GM21360 (cell line): ENCODE results near the gene ZNF37A.
"Not testable (repeated sequence)": the region's sequence is repeated elsewhere in the genome, so short reads cannot be mapped to it uniquely, and the experiment has no call there.

Experiments
- ATAC-seq: cut with Tn5 transposase; IDR thresholded peaks from one replicate; pipeline ENCODE4 v1.9.1; 2021; ENCODE audit warnings: mild to moderate bottlenecking, moderate library complexity; ENCODE audit not compliant: unreplicated experiment

The ZNF37A gene

DNA sequence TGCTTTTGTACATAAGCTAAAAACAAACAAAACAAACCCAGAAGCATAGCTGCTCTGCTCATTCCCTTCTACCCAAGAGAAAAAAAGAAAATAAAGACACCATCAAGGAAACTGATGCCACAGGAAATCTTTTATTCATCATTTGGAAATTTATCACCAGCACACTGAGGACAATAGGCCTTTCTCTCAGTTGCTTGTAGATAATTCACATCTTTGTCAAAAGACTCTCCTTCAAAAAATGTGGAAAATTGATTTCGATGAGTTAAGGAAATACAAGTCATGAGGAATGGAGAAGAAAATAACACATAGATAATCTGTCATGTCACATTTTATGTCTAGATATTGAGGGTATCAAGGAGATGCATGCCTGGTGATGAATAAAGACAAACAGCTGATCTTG lies 53.5 kb downstream of the ZNF37A start:
- no peak for ATAC-seq

DNA sequence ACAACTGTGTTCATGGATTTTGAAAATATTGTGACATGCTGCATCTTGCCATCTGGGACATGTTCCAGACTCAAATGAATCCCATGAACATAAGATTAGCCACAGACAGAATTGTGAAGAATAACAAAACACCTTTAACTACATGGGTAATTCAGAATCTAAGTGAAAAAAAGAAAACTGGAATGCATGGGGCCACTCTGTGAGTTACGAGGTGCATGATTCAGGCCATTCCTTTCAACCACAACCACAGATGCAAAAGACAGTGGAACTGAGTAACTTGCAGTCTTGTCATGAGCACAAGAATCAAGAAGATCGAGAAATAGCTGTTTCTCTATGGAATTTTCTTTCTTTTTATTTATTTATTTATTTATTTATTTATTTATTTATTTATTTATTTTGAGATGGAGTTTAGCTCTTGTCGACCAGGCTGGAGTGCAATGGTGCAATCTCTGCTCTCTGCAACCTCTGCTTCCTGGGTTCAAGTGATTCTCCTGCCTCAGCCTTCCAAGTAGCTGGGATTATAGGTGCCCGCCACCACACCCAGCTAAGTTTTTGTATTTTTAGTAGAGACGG lies 56.8 kb downstream of the ZNF37A start:
- not testable (repeated sequence) for ATAC-seq

DNA sequence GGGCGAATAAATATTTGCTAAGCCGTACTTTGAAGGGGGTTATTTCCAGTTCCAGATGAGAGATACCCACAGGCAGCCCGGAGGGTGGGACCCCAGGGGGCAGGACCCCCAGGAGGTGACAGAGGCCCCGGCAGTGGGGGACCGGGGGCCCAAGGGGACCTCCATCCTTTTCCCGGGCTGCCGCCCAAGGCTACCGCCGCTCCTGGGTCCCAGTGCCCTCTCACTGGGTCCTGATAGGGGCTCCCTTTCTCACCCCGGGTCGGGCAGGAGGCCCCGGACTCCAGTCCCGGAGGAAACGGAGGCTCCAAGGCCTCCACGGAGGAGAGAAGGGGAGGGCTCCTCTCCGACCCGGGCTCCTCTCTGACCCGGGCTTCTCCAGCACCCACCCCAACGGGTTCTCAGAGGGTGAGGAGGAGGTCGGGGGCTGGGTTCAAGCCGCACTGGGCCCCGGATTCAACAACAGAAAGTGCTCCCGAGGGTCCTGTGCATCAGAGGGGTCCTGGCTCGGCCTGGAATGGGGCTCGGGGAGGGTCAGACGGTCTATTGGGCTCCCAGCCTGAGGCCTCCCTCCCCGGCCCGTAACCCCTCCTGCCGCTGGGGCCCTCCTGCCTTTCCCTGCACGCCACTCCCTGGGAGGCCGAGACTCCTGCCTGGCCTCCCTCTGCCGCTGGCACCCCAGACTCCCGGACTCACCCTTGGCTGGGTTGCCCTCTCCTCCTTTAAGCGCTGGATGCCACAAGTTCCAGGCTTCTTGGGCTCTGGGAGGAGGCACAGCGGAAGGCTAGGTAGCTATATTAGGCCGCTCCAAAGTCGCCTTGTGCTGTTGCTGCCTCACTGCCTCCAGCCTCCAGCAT lies 62.5 kb downstream of the ZNF37A start:
- ATAC-seq: no peak

DNA sequence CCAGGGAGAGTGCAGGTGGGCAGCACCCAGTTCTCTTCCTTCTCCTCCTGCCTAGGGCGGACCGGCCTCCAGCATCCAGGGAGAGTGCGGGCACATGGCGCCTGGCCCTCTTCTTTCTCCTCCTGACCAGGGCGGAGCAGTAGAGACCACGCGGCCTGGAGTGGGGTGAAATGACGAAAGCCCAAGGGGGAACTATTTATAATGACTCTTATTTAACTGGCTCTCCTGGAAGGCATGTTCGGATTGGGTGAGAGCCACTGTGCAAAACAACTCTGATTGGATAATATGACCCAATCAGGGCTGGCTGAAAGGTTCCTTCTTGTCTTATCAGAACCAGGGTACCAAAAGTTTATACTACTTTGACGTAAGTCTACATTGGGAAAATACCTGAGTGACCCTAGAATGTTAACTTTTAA lies 63.1 kb downstream of the ZNF37A start:
- ATAC-seq: no peak

DNA sequence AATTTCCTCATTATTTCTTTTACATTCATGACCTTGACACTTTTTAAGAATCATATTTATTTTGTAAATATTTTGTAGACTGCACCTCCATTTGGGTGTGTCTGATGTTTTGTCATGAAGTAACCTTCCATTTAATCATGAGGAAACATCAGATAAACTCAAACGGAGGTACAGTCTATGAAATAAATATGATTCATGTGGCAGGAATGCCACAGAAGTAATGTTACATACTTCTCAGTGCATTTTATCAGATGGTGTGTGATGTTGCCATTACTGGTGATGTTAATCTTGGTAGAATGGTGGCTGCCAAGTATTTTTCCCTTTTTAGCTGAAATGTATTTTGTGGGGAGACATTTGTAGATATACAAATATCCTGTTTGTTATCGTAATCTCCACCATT lies 64.9 kb downstream of the ZNF37A start:
- ATAC-seq: no peak

DNA sequence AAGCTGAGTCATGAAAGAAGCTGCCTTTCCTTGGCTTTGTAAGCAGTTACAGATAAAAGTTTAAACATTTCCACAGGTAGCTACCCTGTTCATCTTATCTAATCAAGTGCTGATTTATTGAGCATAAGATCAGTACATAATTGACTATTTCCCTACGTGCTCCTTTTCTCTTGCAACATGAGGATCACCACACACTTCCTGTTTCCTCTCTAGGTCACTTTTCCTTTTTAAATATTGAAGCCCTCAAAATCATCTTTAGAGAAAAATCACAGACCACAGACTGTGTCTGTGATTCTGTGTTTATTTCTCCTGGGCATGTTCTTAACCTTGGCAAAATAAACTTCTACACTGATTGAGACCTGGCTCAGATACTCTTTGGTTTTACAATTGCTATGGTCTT lies 69.5 kb downstream of the ZNF37A start:
- no peak for ATAC-seq

DNA sequence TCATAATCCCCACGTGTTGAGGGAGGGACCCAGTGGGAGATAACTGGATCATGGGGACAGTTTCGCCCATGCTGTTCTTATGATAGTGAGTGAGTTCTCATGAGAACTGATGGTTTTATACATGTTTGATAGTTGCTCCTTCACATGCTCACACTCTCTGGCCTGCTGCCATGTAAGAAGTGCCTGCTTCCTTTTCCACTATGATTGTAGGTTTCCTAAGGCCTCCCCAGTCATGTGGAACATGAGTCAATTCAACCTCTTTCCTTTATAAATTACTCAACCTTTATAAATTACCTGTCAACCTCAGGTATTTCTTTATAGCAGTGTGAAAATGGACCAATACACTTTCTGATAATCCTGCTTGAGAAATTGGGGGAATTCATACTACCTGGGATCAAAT lies 80.2 kb downstream of the ZNF37A start:
- no peak for ATAC-seq

DNA sequence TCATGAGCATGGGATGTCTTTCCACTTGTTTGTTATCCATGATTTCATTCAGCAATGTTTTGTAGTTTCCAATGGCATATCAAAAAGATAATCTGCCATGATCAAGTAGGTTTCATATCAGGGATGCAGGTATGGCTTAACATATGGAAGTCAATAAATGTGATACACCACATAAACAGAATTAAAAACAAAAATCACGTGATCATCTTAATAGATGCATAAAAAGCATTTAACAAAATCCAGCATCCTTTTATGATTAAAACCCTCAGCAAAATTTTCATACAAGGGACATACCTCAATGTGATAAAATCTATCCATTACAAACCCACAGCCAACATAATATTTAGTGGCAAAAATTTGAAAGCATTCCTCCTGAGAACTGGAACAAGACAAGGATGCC lies 90.3 kb downstream of the ZNF37A start:
- ATAC-seq: no peak
